Measurements from ENCODE around the gene POLR2L. TPM values are rescaled to one million over a fixed set of nuclear protein-coding genes. Genes with fewer than 3 reads are reported as not detected.
A peak's percentile ranks its signal among the peaks of the same experiment; 100 is the strongest.

The POLR2L gene
- total and polyA plus RNA-seq, 2 of the 13 experiments (the other 11 are each of a cell fraction or from before 2014, with no cell fraction given) = 104 to 114 TPM

- no peak for TF ChIP-seq ZBTB10 (CRISPR knock-in tag; IDR thresholded peaks at IDR 0.05; ENCODE audit: borderline replicate concordance)
- TF ChIP-seq MXD4 (CRISPR knock-in tag; IDR thresholded peaks at IDR 0.05) = peak; percentile 63; the same call in 1 of the 2 replicates
- TF ChIP-seq ZBTB46 (CRISPR knock-in tag; IDR thresholded peaks at IDR 0.05; ENCODE audit: borderline replicate concordance) = no peak
- no peak for TF ChIP-seq BCLAF1 (IDR thresholded peaks at IDR 0.05)
- TF ChIP-seq SP1 (IDR thresholded peaks at IDR 0.05) = no peak
- peak; percentile 62 for TF ChIP-seq SP1 (CRISPR knock-in tag; IDR thresholded peaks at IDR 0.05)
- TF ChIP-seq JUN (CRISPR knock-in tag; IDR thresholded peaks at IDR 0.05) = no peak
- TF ChIP-seq DNMT1 (CRISPR knock-in tag; IDR thresholded peaks at IDR 0.05) = peak; percentile 28; the same call in 1 of the 2 replicates
- no peak for TF ChIP-seq ZNF577 (CRISPR knock-in tag; IDR thresholded peaks at IDR 0.05; ENCODE audit: borderline replicate concordance, low read depth)
- TF ChIP-seq STAT5B (CRISPR knock-in tag; IDR thresholded peaks at IDR 0.05) = no peak
- TF ChIP-seq HIC2 (CRISPR knock-in tag; IDR thresholded peaks at IDR 0.05; ENCODE audit: low read depth) = peak; percentile 55; the same call in 1 of the 2 replicates
- peak; percentile 41; the same call in 1 of the 2 replicates for TF ChIP-seq ZNF792 (CRISPR knock-in tag; IDR thresholded peaks at IDR 0.05)
- no peak; the same call in 1 of the 2 replicates for TF ChIP-seq TIGD3 (CRISPR knock-in tag; IDR thresholded peaks at IDR 0.05; ENCODE audit: borderline replicate concordance)
- no peak for TF ChIP-seq ZNF761 (CRISPR knock-in tag; conservative IDR thresholded peaks at IDR 0.05)
- TF ChIP-seq GABPB1 (CRISPR knock-in tag; IDR thresholded peaks at IDR 0.05) = peak; percentile 83
Measured at GRCh38 chr11:843818-844692, 1.7 kb upstream of the POLR2L start (continued).
